K562 (cell line): ENCODE measurements around the gene PPP4R3A. TPM values are rescaled to one million over a fixed set of nuclear protein-coding genes. Genes with fewer than 3 reads are reported as not detected.

ENCODE experiments used
- MAFF ChIP-seq: IDR thresholded peaks from 2 replicates; pipeline ENCODE4 v1.6.1; 2012; ENCODE audit warnings: low read length, improper control_type of control experiment
- ZNF561 ChIP-seq: fragments of 450-650 bp; formaldehyde crosslinking; conservative IDR thresholded peaks from 2 replicates; pipeline ENCODE4 v1.4.0; 2020; ENCODE audit warnings: mild to moderate bottlenecking, moderate library complexity
- polyA plus RNA-seq, 8 experiments: library from polyadenylated mRNA; depleted of rRNA in 4 of 8; stranded (reverse) in 5 of 8; unstranded in 3 of 8; fragments of >200 nt; fragmentation: Nextera tagmentation in 2 of 8; fragmentation: Illumina TruSeq in 1 of 8; extraction: Ambion mirVana in 2 of 8; extraction: Trizol in 1 of 8; gene quantifications; 2 replicates each; pipeline versions ENCODE4 v1.2.1 to v1.2.3, GENCODE V29; 2011 to 2014; ENCODE audit warnings: inconsistent platforms in 1 of 8, missing spikeins in 1 of 8
- total RNA-seq, 7 experiments: library from RNA; depleted of rRNA in 6 of 7; stranded (reverse); fragments of >200 nt in 6 of 7; fragmentation: Illumina TruSeq in 2 of 7; extraction: Trizol in 2 of 7; gene quantifications; 2 replicates each; pipeline versions ENCODE4 v1.2.1 to v1.2.3, GENCODE V29; 2011 to 2021; ENCODE audit warnings: low replicate concordance in 1 of 7
- TF ChIP-seq, protein P1 (sequence below), 2 experiments: fragments of 450-650 bp; IDR thresholded peaks; 2 replicates each; pipeline ENCODE4 v1.6.1; 2018; ENCODE audit warnings: mild to moderate bottlenecking in 2 of 2, low read depth in 1 of 2; ENCODE audit not compliant: partially characterized antibody in 2 of 2
- TF ChIP-seq, protein P2 (sequence below): fragments of 450-650 bp; IDR thresholded peaks from 2 replicates; pipeline ENCODE4 v1.7.1; 2018; ENCODE audit warnings: mild to moderate bottlenecking, low read depth; ENCODE audit not compliant: partially characterized antibody

Gene PPP4R3A
- total and polyA plus RNA-seq, 9 of the 15 experiments (the other 6 are each of a cell fraction or from before 2014, with no cell fraction given): 9.5 to 54.9 (median 44.9) TPM

GRCh38 chr14:91501951-91502930, 7.9 kb downstream of the PPP4R3A start (continued):
- TF ChIP-seq, protein P1, sequence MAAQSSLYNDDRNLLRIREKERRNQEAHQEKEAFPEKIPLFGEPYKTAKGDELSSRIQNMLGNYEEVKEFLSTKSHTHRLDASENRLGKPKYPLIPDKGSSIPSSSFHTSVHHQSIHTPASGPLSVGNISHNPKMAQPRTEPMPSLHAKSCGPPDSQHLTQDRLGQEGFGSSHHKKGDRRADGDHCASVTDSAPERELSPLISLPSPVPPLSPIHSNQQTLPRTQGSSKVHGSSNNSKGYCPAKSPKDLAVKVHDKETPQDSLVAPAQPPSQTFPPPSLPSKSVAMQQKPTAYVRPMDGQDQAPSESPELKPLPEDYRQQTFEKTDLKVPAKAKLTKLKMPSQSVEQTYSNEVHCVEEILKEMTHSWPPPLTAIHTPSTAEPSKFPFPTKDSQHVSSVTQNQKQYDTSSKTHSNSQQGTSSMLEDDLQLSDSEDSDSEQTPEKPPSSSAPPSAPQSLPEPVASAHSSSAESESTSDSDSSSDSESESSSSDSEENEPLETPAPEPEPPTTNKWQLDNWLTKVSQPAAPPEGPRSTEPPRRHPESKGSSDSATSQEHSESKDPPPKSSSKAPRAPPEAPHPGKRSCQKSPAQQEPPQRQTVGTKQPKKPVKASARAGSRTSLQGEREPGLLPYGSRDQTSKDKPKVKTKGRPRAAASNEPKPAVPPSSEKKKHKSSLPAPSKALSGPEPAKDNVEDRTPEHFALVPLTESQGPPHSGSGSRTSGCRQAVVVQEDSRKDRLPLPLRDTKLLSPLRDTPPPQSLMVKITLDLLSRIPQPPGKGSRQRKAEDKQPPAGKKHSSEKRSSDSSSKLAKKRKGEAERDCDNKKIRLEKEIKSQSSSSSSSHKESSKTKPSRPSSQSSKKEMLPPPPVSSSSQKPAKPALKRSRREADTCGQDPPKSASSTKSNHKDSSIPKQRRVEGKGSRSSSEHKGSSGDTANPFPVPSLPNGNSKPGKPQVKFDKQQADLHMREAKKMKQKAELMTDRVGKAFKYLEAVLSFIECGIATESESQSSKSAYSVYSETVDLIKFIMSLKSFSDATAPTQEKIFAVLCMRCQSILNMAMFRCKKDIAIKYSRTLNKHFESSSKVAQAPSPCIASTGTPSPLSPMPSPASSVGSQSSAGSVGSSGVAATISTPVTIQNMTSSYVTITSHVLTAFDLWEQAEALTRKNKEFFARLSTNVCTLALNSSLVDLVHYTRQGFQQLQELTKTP (IDR thresholded peaks at IDR 0.05; ENCODE audit: low read depth in 1 of 2, partially characterized antibody in 2 of 2): no peak
- TF ChIP-seq ZNF561 (CRISPR knock-in tag) (no peak), MAFF (no peak)
- TF ChIP-seq, protein P2, sequence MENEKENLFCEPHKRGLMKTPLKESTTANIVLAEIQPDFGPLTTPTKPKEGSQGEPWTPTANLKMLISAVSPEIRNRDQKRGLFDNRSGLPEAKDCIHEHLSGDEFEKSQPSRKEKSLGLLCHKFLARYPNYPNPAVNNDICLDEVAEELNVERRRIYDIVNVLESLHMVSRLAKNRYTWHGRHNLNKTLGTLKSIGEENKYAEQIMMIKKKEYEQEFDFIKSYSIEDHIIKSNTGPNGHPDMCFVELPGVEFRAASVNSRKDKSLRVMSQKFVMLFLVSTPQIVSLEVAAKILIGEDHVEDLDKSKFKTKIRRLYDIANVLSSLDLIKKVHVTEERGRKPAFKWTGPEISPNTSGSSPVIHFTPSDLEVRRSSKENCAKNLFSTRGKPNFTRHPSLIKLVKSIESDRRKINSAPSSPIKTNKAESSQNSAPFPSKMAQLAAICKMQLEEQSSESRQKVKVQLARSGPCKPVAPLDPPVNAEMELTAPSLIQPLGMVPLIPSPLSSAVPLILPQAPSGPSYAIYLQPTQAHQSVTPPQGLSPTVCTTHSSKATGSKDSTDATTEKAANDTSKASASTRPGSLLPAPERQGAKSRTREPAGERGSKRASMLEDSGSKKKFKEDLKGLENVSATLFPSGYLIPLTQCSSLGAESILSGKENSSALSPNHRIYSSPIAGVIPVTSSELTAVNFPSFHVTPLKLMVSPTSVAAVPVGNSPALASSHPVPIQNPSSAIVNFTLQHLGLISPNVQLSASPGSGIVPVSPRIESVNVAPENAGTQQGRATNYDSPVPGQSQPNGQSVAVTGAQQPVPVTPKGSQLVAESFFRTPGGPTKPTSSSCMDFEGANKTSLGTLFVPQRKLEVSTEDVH: no peak
